GM13977 (cell line): ENCODE results near the gene HEG1.

Experiments
- DNase-seq: peaks from one replicate; pipeline ENCODE4 v3.0.0; 2012; ENCODE audit warnings: low spot score
- in situ Hi-C: fragments of 300-500 bp; cut with MboI; formaldehyde crosslinking; loops from one replicate; pipeline ENCODE4 v1.12.0; 2022; ENCODE audit warnings: low sequenced_read_pairs, low pct_unique_long_range_greater_than_20kb, mixed read lengths, inconsistent platforms; ENCODE audit not compliant: unreplicated experiment
- TF ChIP-seq, protein P1 (sequence below): IDR thresholded peaks from 2 replicates; pipeline ENCODE4 v1.5.1; 2012; ENCODE audit warnings: mild to moderate bottlenecking, control low read depth; ENCODE audit not compliant: insufficient read depth; ENCODE audit errors: extremely low read depth, missing control alignments

Gene HEG1

GRCh38 chr3:125057186-125057850 lies 1.5 kb upstream of the HEG1 start:
- TF ChIP-seq, protein P1, sequence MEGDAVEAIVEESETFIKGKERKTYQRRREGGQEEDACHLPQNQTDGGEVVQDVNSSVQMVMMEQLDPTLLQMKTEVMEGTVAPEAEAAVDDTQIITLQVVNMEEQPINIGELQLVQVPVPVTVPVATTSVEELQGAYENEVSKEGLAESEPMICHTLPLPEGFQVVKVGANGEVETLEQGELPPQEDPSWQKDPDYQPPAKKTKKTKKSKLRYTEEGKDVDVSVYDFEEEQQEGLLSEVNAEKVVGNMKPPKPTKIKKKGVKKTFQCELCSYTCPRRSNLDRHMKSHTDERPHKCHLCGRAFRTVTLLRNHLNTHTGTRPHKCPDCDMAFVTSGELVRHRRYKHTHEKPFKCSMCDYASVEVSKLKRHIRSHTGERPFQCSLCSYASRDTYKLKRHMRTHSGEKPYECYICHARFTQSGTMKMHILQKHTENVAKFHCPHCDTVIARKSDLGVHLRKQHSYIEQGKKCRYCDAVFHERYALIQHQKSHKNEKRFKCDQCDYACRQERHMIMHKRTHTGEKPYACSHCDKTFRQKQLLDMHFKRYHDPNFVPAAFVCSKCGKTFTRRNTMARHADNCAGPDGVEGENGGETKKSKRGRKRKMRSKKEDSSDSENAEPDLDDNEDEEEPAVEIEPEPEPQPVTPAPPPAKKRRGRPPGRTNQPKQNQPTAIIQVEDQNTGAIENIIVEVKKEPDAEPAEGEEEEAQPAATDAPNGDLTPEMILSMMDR: no peak
- in situ Hi-C loops: no loop called here
- no peak for DNase-seq

DNA sequence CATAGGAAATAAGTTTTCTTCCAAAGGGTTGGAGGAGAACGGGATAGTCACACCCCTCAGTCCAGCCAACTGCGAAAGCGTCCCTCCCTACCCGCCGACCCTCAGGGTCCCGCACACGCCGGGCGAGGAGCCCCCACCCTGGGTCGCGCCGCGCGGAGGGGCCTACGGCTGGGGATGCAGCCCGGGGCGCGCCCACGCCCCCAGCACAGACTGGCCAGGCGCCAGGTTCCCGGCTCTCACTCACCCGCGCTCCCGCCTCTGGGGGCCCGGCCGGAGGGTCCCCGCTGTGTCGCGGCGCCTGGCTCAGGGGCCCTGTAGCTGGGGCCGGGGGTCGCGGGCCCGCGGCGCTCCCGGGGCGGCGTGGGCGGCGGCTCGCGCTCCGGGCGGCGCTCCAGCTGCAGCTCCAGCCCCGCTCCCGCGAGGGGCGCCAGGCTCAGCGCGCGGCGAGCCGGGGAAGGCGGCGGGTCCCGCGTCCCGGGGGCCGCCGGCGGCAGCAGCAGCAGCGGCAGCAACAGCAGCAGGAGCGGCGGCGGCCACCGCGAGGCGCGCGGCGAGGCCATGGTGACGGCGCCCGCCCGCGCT lies 375 bp downstream of the HEG1 start:
- DNase-seq: peak; percentile 76
- in situ Hi-C loops: no loop called here

GRCh38 chr3:125054449-125055329 lies 1.1 kb downstream of the HEG1 start:
- DNase-seq: peak; percentile 82
- TF ChIP-seq, protein P1: no peak
- in situ Hi-C loops: no loop called here

More for the DNA sequence above, 375 bp downstream of the HEG1 start:
- TF ChIP-seq, protein P1: peak; percentile 12

DNA sequence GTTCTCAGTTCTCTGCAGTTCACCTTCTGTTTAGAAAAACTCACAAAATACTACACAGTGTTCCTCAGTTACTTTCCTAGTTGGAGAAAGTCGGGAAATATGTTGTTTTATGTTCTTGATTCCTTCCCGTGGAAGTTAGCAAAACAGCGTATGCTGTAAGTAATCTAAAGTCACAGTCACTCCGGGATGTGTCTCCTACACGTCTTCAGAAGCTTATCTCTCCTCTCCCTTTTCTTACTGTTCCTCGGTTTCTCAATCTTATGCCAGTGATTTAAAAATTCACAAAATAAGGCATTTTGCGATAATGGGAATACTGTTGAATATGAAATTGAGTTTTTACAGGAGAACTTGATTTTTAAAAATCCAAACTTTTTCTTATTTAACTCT lies 1.7 kb downstream of the HEG1 start:
- no peak for DNase-seq
- in situ Hi-C loops: no loop called here
- TF ChIP-seq, protein P1: no peak

DNA sequence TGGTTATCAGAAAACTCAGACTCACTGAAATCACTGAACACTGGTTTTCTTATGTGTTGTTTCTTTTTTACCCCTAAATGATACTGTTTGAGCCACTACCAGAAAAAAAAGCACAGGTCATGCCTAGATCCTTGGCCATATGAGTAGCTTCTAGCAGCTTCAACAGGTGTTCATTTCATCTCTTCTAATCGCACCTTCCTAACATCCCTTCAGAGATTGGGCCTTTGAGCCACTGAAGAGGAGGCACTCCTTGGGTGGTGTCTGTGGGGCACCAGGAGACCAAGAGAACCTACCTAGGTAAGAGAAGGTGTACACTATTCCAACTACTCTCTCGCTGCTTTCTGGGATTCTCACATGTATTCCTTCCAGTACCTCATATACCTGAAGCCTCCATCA lies 2.5 kb downstream of the HEG1 start:
- TF ChIP-seq, protein P1: no peak
- no peak for DNase-seq
- in situ Hi-C loops: no loop called here

DNA sequence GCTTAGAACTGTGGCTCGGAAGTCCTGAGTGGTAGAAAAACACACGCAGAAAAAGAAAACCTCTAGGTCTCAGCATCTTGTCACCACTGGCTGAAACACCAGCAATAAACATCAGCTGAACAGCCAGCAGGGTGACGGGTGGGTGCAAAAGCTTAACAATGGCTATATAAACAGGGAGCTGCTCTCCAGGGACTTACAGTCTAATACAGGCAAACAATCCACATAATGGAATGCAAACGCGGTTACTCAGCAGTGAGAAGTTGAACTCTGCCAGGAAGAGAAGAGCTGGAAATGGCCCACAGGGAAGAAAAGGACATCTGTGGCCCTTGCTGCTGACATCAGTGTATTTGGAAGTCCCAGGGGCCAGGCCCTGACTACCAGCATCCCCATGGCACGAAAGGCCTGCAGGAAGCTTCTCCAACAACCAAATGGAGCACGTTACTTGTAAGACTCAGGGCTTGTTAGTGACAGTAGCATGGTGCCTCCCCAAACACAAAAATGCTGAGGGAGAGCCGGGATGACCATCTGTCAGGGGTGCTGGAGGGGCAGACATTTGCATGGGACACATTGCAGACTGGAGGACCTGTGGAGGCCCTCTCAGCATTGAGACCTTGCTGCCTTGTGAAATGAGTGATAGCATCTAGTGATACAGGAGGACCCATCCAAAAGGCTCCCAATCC lies 3.0 kb downstream of the HEG1 start:
- in situ Hi-C loops: no loop called here
- DNase-seq: no peak
- TF ChIP-seq, protein P1: no peak
